Fibroblast of lung (primary cell): Measurements from ENCODE around the gene PDCD4. TPM values are rescaled to one million over a fixed set of nuclear protein-coding genes. Genes with fewer than 3 reads are reported as not detected.

Experiments used
- DNase-seq, 2 donors: peaks; one replicate each; pipeline versions ENCODE4 v3.0.0 to v3.0.0-alpha.2; 2010; ENCODE audit warnings: low read depth in 2 of 2
- H2AFZ ChIP-seq: 2 replicates; pipeline ENCODE4 v1.5.1; 2012; ENCODE audit warnings: low read length, control low read depth, inconsistent platforms
- H3K27ac ChIP-seq: 2 replicates; pipeline ENCODE4 v1.5.1; 2011; ENCODE audit warnings: low read length, control low read depth; ENCODE audit not compliant: insufficient read depth
- H3K27me3 ChIP-seq: 2 replicates; pipeline ENCODE4 v1.5.1; 2011; ENCODE audit warnings: mild to moderate bottlenecking, low read length; ENCODE audit not compliant: control insufficient read depth, insufficient read depth
- H3K36me3 ChIP-seq: 2 replicates; pipeline ENCODE4 v1.5.1; 2011; ENCODE audit warnings: low read length; ENCODE audit not compliant: control insufficient read depth, insufficient read depth
- H3K4me1 ChIP-seq: 2 replicates; pipeline ENCODE4 v1.5.1; 2011; ENCODE audit warnings: low read length; ENCODE audit not compliant: control insufficient read depth, insufficient read depth; ENCODE audit errors: extremely low read depth
- H3K4me2 ChIP-seq: 2 replicates; pipeline ENCODE4 v1.5.1; 2011; ENCODE audit warnings: low read length, control low read depth; ENCODE audit not compliant: insufficient read depth; ENCODE audit errors: extremely low read depth
- H3K4me3 ChIP-seq, 4 experiments: fragments of 200-600 bp in 1 of 4; sonication (generic) in 1 of 4; replicated peaks in 1 of 4; 2 replicates each; pipeline ENCODE4 v1.5.1; 2011 to 2016; ENCODE audit warnings: low read length in 4 of 4, low read depth in 3 of 4, mild to moderate bottlenecking in 3 of 4, control low read depth in 2 of 4, inconsistent platforms in 1 of 4, mixed read lengths in 1 of 4; ENCODE audit not compliant: insufficient read depth in 1 of 4; ENCODE audit errors: control extremely low read depth in 1 of 4
- H3K79me2 ChIP-seq: 2 replicates; pipeline ENCODE4 v1.5.1; 2012; ENCODE audit warnings: mild to moderate bottlenecking, low read length, inconsistent platforms; ENCODE audit not compliant: control insufficient read depth, insufficient read depth
- H3K9ac ChIP-seq: 2 replicates; pipeline ENCODE4 v1.5.1; 2011; ENCODE audit warnings: mild to moderate bottlenecking, low read length, control low read depth; ENCODE audit not compliant: insufficient read depth
- H3K9me3 ChIP-seq: 2 replicates; pipeline ENCODE4 v1.5.1; 2012; ENCODE audit warnings: low read depth, low read length; ENCODE audit not compliant: control insufficient read depth, insufficient read depth
- H4K20me1 ChIP-seq: 2 replicates; pipeline ENCODE4 v1.5.1; 2011; ENCODE audit warnings: low read length; ENCODE audit not compliant: control insufficient read depth, insufficient read depth; ENCODE audit errors: extremely low read depth
- CTCF ChIP-seq, 2 donors: IDR thresholded peaks in 1 of 2; conservative IDR thresholded peaks in 1 of 2; 1 replicate in 1 of 2; 2 replicates in 1 of 2; pipeline ENCODE4 v1.5.1; 2011 to 2012; ENCODE audit warnings: low read length in 2 of 2, control low read depth in 1 of 2, inconsistent platforms in 1 of 2, low read depth in 1 of 2, mild to moderate bottlenecking in 1 of 2
- EZH2 ChIP-seq: IDR thresholded peaks from 2 replicates; pipeline ENCODE4 v1.5.1; 2012; ENCODE audit warnings: low read length, control low read depth, mild to moderate bottlenecking; ENCODE audit errors: missing control alignments
- polyA plus RNA-seq, 2 donors: library from polyadenylated mRNA; depleted of rRNA in 1 of 2; stranded (reverse) in 1 of 2; unstranded in 1 of 2; fragments of >200 nt; gene quantifications; 2 replicates each; pipeline ENCODE4 v1.2.1, GENCODE V29; 2011 to 2012; ENCODE audit warnings: missing spikeins in 1 of 2
- total RNA-seq: library from RNA; depleted of rRNA; stranded (reverse); fragments of >200 nt; gene quantifications from 2 replicates; pipeline ENCODE4 v1.2.1, GENCODE V29; 2014

Gene PDCD4
- total and polyA plus RNA-seq, 2 donors (not counting 1 experiment from before 2014, with no cell fraction given) = 54.6 to 83.7 TPM

- no peaks in the 10 kb centered on the region for H3K9me3 ChIP-seq
- TF ChIP-seq EZH2 = no peak
- no peaks in the 10 kb centered on the region for H3K36me3 ChIP-seq
- H3K4me3 ChIP-seq = no peak overlapping the region
- H3K79me2 ChIP-seq = no peaks in the 10 kb centered on the region
- H3K27ac ChIP-seq = no peak overlapping the region
- no peaks in the 10 kb centered on the region for H4K20me1 ChIP-seq
- H3K4me1 ChIP-seq = no peaks in the 10 kb centered on the region
- H3K4me2 ChIP-seq = no peak overlapping the region
- H3K9ac ChIP-seq = no peak overlapping the region
- no peak overlapping the region for H2AFZ ChIP-seq
- DNase-seq = no peak
- no peaks in the 10 kb centered on the region for H3K27me3 ChIP-seq
Observed at GRCh38 chr10:110850099-110850498, 21.6 kb upstream of the PDCD4 start.

- H3K27ac ChIP-seq = no peak overlapping the region
- no peaks in the 10 kb centered on the region for H3K4me1 ChIP-seq
- no peaks in the 10 kb centered on the region for H4K20me1 ChIP-seq
- H3K4me2 ChIP-seq = no peak overlapping the region
- no peaks in the 10 kb centered on the region for H3K9me3 ChIP-seq
- H3K4me3 ChIP-seq = no peak overlapping the region
- no peaks in the 10 kb centered on the region for H3K79me2 ChIP-seq
- H3K36me3 ChIP-seq = no peaks in the 10 kb centered on the region
- TF ChIP-seq CTCF (conservative IDR thresholded peaks at IDR 0.05 in 1 of 2, IDR thresholded peaks at IDR 0.05 in 1 of 2; ENCODE audit: low read depth in 1 of 2, low read length in 2 of 2) = no peak
- TF ChIP-seq EZH2 = no peak
- H3K9ac ChIP-seq = no peak overlapping the region
- no peaks in the 10 kb centered on the region for H3K27me3 ChIP-seq
- H2AFZ ChIP-seq = no peak overlapping the region
- DNase-seq = peak in 1 of 2 donors; percentile 35
Observed at GRCh38 chr10:110851020-110851612, 20.6 kb upstream of the PDCD4 start.

GRCh38 chr10:110852255-110852896 lies 19.4 kb upstream of the PDCD4 start:
- Histone ChIP-seq H3K36me3 (no peaks in the 10 kb centered on the region), H3K79me2 (no peaks in the 10 kb centered on the region), H3K27me3 (no peaks in the 10 kb centered on the region), H3K9ac (no peak overlapping the region), H3K4me2 (no peak overlapping the region), H2AFZ (no peak overlapping the region), H3K4me3 (no peak overlapping the region), H3K9me3 (no peaks in the 10 kb centered on the region), H3K27ac (no peak overlapping the region), H4K20me1 (no peaks in the 10 kb centered on the region), H3K4me1 (no peaks in the 10 kb centered on the region)
- peak in 1 of 2 donors; percentile 29 for DNase-seq
- TF ChIP-seq CTCF (conservative IDR thresholded peaks at IDR 0.05 in 1 of 2, IDR thresholded peaks at IDR 0.05 in 1 of 2; ENCODE audit: low read depth in 1 of 2, low read length in 2 of 2) (no peak), EZH2 (no peak)
